Measurements from ENCODE around the gene TRAK1.

The TRAK1 gene

GRCh38 chr3:42165211-42165610 lies 74.1 kb downstream of the TRAK1 start:
- in situ Hi-C loops (cut with HindIII; ENCODE audit: low sequenced_read_pairs): no loop called here
- no peak overlapping the region for H3K4me3 ChIP-seq (ENCODE audit: low read depth, low read length)
- DNase-seq (ENCODE audit: low read depth): no peak
- no peak for TF ChIP-seq CTCF (IDR thresholded peaks at IDR 0.05; ENCODE audit: low read depth, low read length, missing control alignments)

- no peak for DNase-seq (ENCODE audit: low read depth)
- no peak overlapping the region for H3K4me3 ChIP-seq (ENCODE audit: low read depth, low read length)
- in situ Hi-C loops (cut with HindIII; ENCODE audit: low sequenced_read_pairs): no loop called here
- TF ChIP-seq CTCF (IDR thresholded peaks at IDR 0.05; ENCODE audit: low read depth, low read length, missing control alignments): no peak
Measured at GRCh38 chr3:42166214-42166613, 75.1 kb downstream of the TRAK1 start.

GRCh38 chr3:42166662-42167300 lies 75.6 kb downstream of the TRAK1 start:
- H3K4me3 ChIP-seq (ENCODE audit: low read depth, low read length): no peak overlapping the region
- no peak for DNase-seq (ENCODE audit: low read depth)
- no peak for TF ChIP-seq CTCF (IDR thresholded peaks at IDR 0.05; ENCODE audit: low read depth, low read length, missing control alignments)
- in situ Hi-C loops (cut with HindIII; ENCODE audit: low sequenced_read_pairs): no loop called here

- TF ChIP-seq CTCF (IDR thresholded peaks at IDR 0.05; ENCODE audit: low read depth, low read length, missing control alignments): no peak
- in situ Hi-C loops (cut with HindIII; ENCODE audit: low sequenced_read_pairs): loop anchor here (5.0 kb wide), 1 partner anchor 42 kb away; no protein-coding TSS in a partner anchor
- DNase-seq (ENCODE audit: low read depth): no peak
- H3K4me3 ChIP-seq (ENCODE audit: low read depth, low read length): no peak overlapping the region
Measured at GRCh38 chr3:42169579-42170120, 78.5 kb downstream of the TRAK1 start.

GRCh38 chr3:42172047-42172654 lies 81.0 kb downstream of the TRAK1 start:
- no peak for DNase-seq (ENCODE audit: low read depth)
- in situ Hi-C loops (cut with HindIII; ENCODE audit: low sequenced_read_pairs): loop anchor here (5.0 kb wide), 1 partner anchor 45 kb away; no protein-coding TSS in a partner anchor
- H3K4me3 ChIP-seq (ENCODE audit: low read depth, low read length): no peak overlapping the region
- TF ChIP-seq CTCF (IDR thresholded peaks at IDR 0.05; ENCODE audit: low read depth, low read length, missing control alignments): no peak

- TF ChIP-seq CTCF (IDR thresholded peaks at IDR 0.05; ENCODE audit: low read depth, low read length, missing control alignments): no peak
- no peak overlapping the region for H3K4me3 ChIP-seq (ENCODE audit: low read depth, low read length)
- in situ Hi-C loops (cut with HindIII; ENCODE audit: low sequenced_read_pairs): loop anchor here (5.0 kb wide), 1 partner anchor 46 kb away; no protein-coding TSS in a partner anchor
- no peak for DNase-seq (ENCODE audit: low read depth)
Measured at GRCh38 chr3:42173307-42173706, 82.2 kb downstream of the TRAK1 start.
